Prostate gland (tissue), 2 donors: ENCODE results near the gene HSP90AB1. TPM values are rescaled to one million over a fixed set of nuclear protein-coding genes. Genes with fewer than 3 reads are reported as not detected.

Experiments
- DNase-seq: peaks from one replicate; pipeline ENCODE4 v3.0.0-alpha.2; 2019; ENCODE audit warnings: low spot score
- H3K27ac ChIP-seq, 2 donors: fragments of 200-600 bp; sonication (generic); 2 replicates each; pipeline ENCODE4 v1.5.1; 2017 to 2019
- H3K27me3 ChIP-seq: fragments of 200-600 bp; sonication (generic); replicated peaks from 2 replicates; pipeline ENCODE4 v1.5.1; 2019; ENCODE audit not compliant: insufficient read depth
- H3K36me3 ChIP-seq, 2 donors: fragments of 200-600 bp; sonication (generic); 1 replicate in 1 of 2; 2 replicates in 1 of 2; pipeline versions ENCODE4 v1.5.1 to v1.8.1; 2017 to 2019
- H3K4me1 ChIP-seq: fragments of 200-600 bp; sonication (generic); replicated peaks from 2 replicates; pipeline ENCODE4 v1.5.1; 2019
- H3K4me3 ChIP-seq, 2 donors: fragments of 200-600 bp; sonication (generic); 2 replicates each; pipeline ENCODE4 v1.5.1; 2017 to 2019
- H3K9me3 ChIP-seq: fragments of 200-600 bp; sonication (generic); 2 replicates; pipeline ENCODE4 v1.5.1; 2017
- CTCF ChIP-seq, 4 experiments: fragments of 200-600 bp in 2 of 4; fragments of 450-650 bp in 2 of 4; sonication (generic) in 2 of 4; IDR thresholded peaks; 1 replicate in 3 of 4; 2 replicates in 1 of 4; pipeline ENCODE4 v1.5.1; 2016 to 2019; ENCODE audit warnings: antibody characterized with exemption in 4 of 4, mild to moderate bottlenecking in 2 of 4, moderate library complexity in 2 of 4
- POLR2A ChIP-seq: fragments of 450-650 bp; IDR thresholded peaks from one replicate; pipeline ENCODE4 v1.6.1; 2016; ENCODE audit warnings: antibody characterized with exemption, mild to moderate bottlenecking
- POLR2AphosphoS5 ChIP-seq: sonication (generic); formaldehyde crosslinking; IDR thresholded peaks from one replicate; pipeline ENCODE4 v1.6.1; 2017; ENCODE audit warnings: antibody characterized with exemption
- WGBS: methylation state at CpG from one replicate; pipeline ENCODE4 v1.1.5; 2018; 5-methylcytosine and 5-hydroxymethylcytosine counted together
- intact Hi-C: fragments of 100-400 bp; cut with DNase I; formaldehyde crosslinking; loops from one replicate; pipeline ENCODE4 v1.14.2; 2022
- total RNA-seq, 2 donors: library from RNA; depleted of rRNA; stranded (reverse); fragments of >200 nt; gene quantifications; one replicate each; pipeline ENCODE4 v1.1.0, GENCODE V29; 2016

HSP90AB1 gene
- total RNA-seq, 2 donors from 2014 or later, result 650 to 805 TPM

- Histone ChIP-seq H3K27me3 (no peaks in the 10 kb centered on the region), H3K4me1 (peaks cover 17% of the 10 kb centered on the region), H3K27ac (no peak overlapping the region), H3K4me3 (no peak overlapping the region), H3K9me3 (no peaks in the 10 kb centered on the region), H3K36me3 (no peaks in the 10 kb centered on the region)
- TF ChIP-seq POLR2A (no peak), POLR2AphosphoS5 (no peak), CTCF (IDR thresholded peaks at IDR 0.05) (no peak)
- DNase-seq, result no peak
- WGBS, result 90% methylated on average over 6 of the region's 8 CpGs
- intact Hi-C loops, result no loop called here
These were observed 13.1 kb downstream of the HSP90AB1 start for GRCh38 chr6:44260011-44260410.

- H3K27me3 ChIP-seq, result no peaks in the 10 kb centered on the region
- no peak for DNase-seq
- no peak overlapping the region for H3K27ac ChIP-seq
- H3K36me3 ChIP-seq, result no peaks in the 10 kb centered on the region
- TF ChIP-seq POLR2AphosphoS5 (no peak), POLR2A (no peak), CTCF (IDR thresholded peaks at IDR 0.05) (no peak)
- H3K4me3 ChIP-seq, result no peak overlapping the region
- no peaks in the 10 kb centered on the region for H3K9me3 ChIP-seq
- H3K4me1 ChIP-seq, result peaks cover 17% of the 10 kb centered on the region
- 90% methylated on average over 5 of the region's 6 CpGs for WGBS
- intact Hi-C loops, result no loop called here
These were observed 13.8 kb downstream of the HSP90AB1 start for GRCh38 chr6:44260451-44261297.

GRCh38 chr6:44261581-44261980, 14.7 kb downstream of the HSP90AB1 start:
- no peaks in the 10 kb centered on the region for H3K9me3 ChIP-seq
- H3K4me1 ChIP-seq, result peaks cover 12% of the 10 kb centered on the region
- intact Hi-C loops, result no loop called here
- no peak for DNase-seq
- no peak overlapping the region for H3K27ac ChIP-seq
- TF ChIP-seq CTCF (IDR thresholded peaks at IDR 0.05) (no peak), POLR2A (no peak), POLR2AphosphoS5 (no peak)
- 96% methylated on average over 8 of the region's 8 CpGs for WGBS
- no peaks in the 10 kb centered on the region for H3K36me3 ChIP-seq
- no peak overlapping the region for H3K4me3 ChIP-seq
- H3K27me3 ChIP-seq, result no peaks in the 10 kb centered on the region

- intact Hi-C loops, result no loop called here
- Histone ChIP-seq H3K36me3 (no peaks in the 10 kb centered on the region), H3K4me3 (no peak overlapping the region), H3K4me1 (peaks cover 12% of the 10 kb centered on the region), H3K27me3 (no peaks in the 10 kb centered on the region), H3K9me3 (no peaks in the 10 kb centered on the region), H3K27ac (no peak overlapping the region)
- DNase-seq, result no peak
- TF ChIP-seq POLR2AphosphoS5 (no peak), CTCF (IDR thresholded peaks at IDR 0.05) (no peak), POLR2A (no peak)
- 63% methylated on average over 7 of the region's 7 CpGs for WGBS
These were observed 15.8 kb downstream of the HSP90AB1 start for GRCh38 chr6:44262467-44263353.
